Stimulated activated CD8-positive, alpha-beta memory T cell treated with anti-CD3 and anti-CD28 coated beads, Interleukin-15, amount 100 ng/mL, for 1 hour (primary cell): ENCODE measurements around the gene CBR4.
A peak's percentile ranks its signal among the peaks of the same experiment; 100 is the strongest.

Experiments
- DNase-seq: peaks from one replicate; pipeline ENCODE4 v3.0.0-alpha.2; 2020; ENCODE audit warnings: low read depth

Gene CBR4

DNA sequence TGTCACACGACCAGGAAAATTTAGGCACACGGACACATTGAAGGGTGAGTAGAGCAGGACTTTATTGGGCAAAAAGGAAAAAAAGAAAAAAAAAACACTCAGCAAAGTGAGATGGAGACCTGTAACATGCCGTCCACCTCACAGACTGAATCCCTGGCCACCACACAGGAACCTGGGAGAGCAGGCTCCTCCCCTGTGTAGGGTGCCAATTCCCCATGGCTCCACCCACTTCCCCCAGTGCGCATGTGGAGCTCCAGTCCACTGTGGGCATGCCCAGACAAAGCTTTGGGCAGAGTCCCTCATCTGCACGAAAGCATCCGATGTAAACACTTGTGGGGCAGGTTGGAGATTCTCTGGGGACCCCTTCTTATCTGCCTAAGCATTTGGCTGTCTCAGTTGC, 23.6 kb upstream of the CBR4 start:
- no peak for DNase-seq

DNA sequence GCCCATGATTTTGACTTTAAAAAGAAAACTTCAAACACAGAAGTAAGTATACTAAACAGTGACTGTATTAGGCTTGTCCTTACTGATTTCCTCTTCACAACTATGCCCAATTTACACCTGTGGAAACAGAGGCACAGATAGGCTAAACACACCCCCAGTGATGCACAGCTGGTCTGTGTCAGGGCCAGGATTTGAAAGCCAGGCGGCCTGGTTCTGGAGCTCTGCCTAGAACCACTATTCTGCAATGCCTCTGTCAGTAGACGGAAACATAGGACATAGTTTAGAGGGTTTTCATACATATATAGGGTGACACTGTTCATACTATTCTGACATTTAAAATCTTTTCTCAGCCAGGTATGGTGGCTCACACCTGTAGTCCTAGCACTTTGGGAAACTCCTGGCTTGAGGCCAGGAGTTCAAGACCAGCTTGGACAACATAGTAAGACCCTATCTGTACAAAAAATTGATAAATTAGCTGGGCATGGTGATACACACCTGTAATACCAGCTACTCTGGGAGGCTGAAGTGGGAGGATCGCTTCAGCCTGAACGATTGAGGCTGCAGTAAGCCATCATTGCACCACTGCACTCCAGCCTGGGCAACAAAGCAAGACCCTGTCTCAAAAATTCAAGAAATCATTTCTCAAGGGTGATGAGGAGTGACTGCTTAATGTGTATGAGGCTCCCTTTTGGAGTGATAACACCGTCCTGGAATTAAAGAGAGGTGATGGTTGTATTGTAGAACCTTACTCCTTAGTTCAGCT, 23.0 kb upstream of the CBR4 start:
- DNase-seq = no peak

DNA sequence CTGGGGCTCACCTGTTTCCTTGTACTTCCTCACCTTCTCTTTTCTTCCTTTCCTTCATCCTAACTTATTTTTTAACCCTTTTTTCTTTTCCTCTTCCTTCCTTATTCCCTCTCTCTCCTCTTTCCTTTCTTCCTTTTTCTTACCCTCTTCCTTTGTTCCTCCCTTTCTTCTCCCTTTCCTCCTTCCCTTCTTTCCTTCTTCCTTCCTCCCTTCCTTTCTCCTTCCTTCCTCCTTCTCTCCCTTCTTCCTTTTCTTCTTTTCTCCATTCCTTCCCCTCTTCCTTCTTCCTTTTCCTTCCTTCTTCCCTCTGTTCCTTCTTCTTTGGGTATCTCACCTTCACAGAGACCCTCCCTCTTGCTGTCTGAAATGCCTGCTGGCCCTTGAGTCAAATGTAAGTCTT, 22.1 kb upstream of the CBR4 start:
- DNase-seq = no peak

DNA sequence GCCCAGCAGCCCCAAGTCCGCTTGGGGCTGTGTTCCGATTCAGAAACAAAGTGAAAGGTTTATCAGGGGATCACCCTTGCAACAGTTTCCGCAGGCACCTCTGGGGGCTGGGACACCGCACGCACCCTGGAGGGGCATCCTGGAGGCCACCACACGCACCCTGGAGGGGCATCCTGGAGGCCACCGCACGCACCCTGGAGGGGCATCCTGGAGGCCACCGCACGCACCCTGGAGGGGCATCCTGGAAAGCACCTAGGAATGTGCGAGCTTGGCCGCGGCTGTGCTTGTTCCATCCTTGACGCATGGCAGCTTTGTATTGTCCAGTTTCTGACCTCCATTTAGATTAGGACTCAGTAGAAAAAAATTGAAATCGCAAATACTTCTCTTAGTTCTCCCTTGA, 21.3 kb upstream of the CBR4 start:
- no peak for DNase-seq

DNA sequence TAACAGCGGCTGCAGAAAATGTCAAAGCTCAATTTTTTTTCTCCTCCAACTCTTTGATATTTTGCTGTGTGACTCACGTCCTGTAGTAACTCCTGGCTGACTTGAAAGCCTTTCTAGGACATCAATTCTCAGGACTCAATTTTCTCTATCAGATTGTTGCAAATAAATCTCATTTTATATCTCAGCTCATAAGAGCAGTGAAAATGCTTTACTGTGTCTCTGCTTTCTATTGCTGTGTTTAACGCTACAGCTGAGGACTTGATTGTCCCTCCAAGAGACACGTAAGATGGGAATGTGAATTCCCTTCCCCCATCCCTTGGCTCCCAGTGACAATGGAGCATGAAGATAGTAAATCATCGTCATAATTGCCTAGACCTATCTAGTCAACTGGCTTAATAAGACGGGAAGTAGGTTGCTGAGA, 20.5 kb upstream of the CBR4 start:
- no peak for DNase-seq

DNA sequence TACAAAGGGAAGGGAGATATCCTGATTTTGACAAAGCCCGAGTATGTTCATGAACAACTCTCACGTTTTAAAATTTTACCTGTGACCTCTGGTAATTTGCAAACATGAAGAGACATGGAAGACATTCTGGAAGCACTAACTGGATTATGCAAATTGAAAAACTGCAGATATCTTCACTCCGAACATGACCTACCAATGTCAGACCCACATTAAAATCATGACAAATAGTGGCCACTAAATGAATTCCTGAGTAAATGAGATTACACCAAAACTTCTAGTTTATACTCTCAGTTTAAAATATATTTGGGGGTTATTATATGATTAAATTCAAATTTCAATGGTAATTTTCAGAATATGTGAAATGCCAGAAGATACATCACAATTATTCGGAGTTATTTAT, 19.9 kb upstream of the CBR4 start:
- no peak for DNase-seq

DNA sequence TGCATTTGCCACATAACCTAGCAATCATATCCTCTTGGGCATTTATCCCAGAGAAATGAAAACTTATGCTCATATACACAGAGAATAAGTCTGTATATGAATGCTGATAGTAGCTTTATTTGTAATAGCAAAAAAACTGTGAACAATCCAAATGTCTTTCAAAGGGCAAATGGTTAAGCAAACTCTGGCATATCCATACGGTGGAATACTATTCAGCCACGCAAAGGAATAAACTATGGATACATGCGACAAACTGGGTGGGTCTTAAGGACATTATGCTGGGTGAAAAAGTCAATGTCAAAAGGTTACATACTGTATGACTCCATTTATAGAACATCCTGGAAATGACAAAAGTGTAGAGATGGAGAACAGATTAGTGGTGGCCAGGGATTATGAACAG, 17.6 kb upstream of the CBR4 start:
- DNase-seq = no peak

DNA sequence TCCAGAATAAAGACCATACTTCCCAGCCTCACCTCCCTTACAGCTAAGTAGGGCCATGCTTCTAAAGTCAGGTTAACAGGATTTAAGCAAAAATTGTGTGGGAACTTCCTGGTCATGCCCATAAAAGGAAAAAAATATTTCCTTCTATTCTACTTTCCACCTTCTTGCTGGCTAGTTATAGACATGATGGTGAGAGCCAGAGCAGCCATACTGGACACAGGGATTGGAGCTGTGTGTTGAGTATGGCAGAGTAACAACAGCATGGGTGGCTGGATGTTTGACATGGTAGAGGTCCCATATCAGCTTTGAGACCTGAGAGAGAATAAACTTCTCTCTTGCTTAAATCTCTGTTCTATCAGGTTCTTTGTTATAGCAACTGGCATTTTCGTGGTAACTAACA, 15.1 kb upstream of the CBR4 start:
- no peak for DNase-seq

DNA sequence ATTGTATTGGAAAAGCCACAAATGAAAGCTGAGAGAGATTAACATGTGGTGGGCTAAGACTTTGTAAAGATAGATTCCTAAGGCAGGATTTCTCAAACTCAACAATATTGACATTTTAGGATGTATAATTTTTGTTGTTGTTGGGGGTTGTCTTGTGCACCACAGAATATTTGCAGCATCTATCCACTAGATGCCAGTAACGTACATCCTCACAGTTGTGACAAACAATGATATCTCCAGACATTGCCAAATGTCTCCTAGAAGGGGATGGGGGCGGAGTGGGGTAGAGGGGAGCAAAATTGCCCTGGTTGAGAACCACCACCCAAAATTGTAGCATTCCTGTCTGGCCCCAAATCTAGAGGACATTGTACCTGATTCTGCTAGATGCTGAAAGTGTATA, 14.7 kb upstream of the CBR4 start:
- DNase-seq = no peak

DNA sequence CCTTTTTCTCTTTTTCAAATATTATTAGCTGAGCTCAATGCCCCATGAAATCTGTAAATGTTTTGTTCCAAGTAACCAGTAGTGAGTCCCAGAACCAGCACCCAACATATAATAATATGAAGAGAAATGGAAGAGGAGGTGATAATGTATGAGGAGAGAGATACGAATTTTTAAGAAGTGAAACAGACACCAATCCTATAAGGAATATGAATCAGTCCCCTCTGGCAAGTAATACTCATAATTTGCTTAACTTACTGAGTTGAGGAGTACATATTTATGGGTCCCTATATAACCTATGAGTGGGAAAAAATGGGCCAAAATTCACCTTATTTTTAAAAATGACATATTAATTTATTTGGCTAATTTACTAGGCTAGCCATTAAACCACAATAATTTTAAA, 8.4 kb upstream of the CBR4 start:
- no peak for DNase-seq

DNA sequence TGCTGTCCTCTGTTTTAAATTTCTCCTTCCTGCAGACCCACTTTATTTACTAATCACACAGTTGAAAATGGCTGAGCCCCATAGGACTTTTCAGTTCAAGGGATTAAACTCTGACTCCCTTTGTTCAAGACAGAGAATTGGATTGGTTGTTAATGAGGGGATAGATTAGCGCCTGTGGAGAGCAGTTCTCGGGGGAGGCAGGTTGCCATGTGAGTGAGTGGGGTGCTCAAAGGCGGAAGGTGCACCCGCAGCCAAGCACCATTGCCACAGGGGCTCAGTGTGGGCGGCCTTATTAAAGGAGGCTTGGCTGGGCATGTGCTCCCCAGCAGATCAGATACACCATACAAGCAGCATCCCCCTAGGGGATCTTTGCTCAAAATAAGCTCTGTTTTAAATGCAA, 7.9 kb upstream of the CBR4 start:
- no peak for DNase-seq

DNA sequence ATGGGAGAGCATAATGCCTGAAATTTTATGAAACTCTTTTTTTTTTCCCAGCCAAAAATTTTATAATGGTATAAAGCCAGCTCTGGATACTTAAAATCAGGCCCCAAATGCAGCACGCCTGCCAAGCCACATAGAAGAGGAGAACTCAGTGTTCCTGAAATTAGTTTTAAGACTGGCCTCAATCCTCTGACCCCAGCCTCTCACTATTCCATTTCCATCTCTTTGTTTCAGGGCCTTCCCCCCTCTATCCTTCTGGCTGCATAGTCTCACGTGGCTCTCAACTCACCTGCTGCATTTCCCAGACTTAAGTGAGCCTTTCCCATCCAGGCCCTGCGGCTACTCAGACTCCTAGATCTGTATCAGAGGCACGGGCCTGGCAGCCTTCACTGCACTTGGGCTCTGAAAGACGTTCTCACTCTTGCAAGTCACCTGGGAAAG, 5.2 kb upstream of the CBR4 start:
- DNase-seq = no peak

DNA sequence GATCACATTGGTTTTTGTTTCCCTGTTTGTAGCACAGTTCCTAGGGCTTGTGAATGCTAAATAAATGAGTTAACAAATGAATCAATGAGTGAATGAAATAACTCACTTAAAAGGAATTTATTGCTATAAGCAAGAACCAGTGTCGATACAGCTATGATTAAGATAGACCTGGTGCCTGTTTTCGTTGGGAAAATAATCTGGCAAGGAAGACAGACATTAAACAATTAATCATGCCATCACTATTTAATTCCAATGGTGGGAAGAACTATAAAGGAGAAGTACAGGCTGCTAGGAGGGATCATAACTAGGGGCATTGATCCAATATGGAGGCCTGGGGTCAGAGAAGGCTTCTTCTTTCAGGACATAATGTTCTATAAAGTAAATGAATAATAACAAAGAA, 4.5 kb upstream of the CBR4 start:
- no peak for DNase-seq

DNA sequence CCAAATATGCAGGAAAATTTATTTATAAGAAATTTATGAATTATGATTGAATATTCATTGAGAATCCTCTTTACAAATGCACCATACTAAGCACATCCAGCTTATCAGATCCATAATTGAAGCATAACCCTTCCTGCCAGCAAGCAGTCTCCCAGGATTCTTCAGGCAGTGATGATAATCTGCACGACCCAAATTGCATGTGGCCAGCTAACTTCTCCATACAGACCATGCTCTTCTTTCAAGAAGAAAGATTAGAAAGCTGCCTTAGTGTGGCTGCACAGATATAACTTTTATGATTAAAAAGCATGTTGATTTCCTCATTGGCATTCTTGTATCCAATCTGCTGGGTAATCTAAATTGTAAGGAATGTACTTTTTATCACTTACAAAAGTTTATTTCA, 3.3 kb upstream of the CBR4 start:
- no peak for DNase-seq

DNA sequence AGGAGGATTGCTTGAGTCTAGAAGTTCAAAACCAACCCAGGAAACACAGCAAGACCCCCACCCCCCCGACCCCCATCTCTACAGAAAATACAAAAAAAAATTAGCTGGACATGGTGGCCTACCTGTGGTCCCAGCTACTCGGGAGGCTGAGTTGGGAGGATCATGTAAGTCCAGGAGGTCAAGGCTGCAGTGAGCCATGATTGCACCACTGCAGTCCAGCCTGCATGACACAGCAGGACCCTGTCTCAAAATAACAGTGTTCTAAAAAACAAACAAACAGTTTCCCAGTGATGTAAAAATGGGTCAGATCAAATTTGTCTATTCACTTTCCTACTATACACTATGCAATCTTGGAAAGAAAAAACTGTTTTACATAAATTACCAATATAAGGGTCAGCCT, 2.0 kb upstream of the CBR4 start:
- no peak for DNase-seq

DNA sequence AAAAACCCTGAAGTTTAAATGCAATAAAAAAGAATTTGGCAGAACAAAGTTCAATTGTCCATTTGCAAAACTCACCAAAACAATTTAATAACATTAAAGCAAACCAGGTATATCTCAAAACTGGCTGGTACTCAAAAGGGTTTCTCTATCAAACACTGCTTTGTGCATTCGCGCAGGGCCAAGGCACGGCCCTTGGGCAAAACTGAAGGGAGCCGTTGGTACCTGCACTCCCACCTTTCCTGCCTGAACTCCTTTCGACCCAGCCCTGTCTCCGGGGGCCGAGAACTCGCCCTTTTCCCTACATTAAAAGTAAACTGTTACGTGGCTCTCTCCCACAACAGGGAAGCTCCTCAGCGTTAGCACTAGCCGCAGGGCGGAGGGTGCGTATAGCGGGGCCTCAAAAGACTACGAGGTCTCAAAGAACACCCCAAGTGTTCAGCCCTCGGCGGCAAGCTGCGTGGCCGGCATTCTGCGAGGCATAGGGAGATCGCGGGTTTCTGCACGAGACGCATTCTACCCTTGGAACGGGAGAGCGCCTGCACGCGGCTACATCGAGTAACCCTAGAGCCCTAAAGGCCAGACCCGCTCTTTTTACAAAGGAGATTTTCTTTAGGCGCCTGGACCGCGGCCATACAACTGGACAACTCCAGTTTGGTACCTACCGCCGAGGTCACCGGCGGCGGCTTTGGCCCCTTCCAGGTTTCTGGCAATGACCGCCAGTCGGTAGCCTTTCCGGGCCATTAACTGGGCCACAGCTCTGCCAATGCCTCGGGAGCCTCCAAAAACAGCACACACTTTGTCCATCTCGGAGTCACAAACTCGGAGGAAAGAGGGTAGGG, 550 bp downstream of the CBR4 start:
- DNase-seq = peak; percentile 25

DNA sequence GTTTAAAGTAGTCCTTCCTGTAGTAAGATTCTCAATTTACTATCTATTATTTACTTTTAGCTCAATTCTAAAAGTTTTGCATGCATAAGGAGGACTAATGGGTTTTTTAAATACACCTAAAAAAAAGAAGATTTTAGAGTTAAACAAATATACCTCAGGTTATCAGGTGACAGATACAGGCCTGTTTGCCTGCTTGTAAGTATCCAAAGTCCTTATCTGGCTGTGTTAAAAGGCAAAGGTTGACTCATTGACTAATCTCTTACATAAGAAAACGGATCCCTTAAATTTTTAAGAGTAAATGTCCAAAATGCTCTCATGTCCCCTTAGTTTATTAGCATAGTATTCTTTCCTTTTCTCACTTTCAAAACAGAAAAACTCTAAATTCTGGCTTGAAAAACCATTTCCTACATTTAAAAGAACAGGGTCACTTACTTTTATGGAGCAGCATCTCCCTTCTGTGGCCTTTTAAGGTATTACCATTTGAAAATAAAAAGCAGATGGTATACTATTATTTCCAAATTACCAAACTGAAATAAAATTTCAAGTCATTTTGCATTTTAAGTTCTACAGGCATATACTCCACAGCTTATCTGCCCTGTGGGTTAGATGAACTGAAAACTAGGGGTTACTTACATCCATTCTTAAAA, 4.5 kb downstream of the CBR4 start:
- DNase-seq = no peak

DNA sequence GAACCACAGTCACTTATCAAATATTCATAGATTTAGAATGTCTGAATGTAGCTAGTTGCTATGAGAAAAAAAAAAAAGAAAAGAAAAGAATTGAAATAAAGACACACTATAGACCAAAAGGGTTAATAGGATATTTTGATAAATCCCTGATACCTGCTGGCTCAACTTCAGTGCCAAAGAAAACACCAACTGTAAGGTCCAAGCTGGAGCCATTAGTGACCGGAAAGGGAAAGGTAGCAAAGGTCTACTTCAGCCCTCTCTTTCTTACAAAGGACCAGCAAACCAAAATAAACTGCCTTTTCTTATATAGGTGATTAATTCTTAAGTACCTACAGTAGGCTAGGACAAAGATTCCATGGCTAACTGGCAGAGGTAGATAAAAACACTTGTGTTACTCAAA, 9.7 kb downstream of the CBR4 start:
- DNase-seq = no peak

DNA sequence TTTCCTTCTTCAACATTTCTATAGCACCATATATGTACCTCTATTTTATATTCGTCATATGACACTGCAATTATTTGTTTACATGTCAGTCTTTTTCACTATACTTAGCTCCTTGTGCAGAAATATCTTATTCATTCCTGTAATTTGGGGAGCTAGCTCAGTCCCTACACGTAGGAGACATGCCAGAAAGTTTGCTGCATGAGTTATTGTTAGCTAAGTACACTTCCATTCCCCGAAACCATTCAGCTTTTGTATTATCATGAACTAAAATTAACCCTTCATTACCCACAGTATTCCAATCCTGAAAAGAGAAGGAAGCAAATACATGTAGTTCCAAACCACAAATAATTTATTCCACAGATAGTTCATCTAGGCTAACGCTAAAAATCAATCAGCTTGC, 10.2 kb downstream of the CBR4 start:
- no peak for DNase-seq

DNA sequence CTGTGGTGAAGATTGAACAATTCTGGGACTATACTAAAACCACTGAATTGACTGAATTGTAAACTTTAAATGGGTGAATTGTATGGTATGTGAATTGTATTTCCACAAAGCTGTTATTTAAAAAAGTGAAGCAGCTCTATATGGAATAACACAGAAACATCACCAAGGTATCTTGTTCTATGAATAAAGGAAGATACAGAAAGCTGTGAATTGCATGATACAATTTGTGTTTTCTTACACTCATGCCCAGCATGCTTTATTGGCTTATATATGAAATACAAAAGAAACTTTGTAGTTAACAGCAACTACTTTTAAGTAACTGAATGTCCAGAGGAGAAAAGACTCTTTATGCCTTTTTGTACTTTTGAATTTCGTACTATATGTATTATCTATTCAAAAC, 11.5 kb downstream of the CBR4 start:
- DNase-seq = no peak

DNA sequence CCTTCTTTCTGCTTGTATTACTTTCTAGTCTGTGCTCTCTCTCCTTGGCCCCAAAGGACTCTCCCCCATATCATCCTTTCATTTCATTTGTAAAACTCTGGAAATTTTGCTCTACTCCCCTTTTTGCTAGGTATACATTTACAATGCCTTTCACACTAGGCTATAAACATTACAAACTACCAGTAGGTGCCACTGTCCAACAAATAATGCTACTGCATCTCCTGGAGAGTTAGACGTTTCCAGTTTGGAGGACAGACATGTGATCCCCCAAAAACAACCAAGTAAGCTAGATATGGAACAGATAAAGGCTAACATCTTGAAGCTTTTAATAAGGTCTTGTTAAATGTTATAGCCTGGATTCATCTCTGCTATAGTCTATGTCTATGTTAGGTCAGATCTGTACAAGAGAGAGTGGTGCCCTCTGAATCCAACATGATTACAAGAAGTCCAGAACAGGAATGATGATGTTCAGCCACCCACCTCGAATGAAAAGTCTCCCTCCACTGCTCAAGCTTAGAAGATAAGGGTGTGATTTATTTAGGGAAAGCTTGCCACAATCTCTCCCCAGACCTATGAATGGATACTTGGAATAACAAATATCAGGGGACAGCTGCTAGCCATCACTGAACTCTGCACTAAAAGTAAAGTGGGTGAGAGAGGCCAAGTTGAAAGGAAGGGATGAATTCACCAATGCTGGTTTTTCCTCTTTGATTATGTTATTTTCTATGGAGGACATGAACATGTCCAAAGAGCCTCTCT, 14.3 kb downstream of the CBR4 start:
- DNase-seq = no peak

DNA sequence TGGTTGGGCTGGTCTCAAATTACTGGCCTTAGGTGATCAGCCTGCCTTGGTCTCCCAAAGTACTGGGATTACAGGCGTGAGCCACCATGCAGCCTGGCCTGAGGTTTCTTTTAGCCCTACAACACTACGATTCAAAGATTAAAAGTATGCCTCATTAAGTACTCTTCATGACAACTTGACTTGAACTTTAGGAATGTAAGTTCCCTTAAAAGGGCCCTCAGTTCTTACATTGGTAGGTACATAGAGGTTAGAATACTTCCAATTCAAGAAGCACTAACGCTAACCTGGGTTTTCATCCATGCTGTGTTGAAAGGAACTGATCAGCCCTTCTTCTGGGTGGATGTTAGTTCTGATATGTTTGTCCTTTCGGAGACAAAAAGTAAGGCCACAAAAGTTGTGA, 15.1 kb downstream of the CBR4 start:
- no peak for DNase-seq
